GM19043 (cell line): ENCODE results near the gene NRSN2.
"Not testable (repeated sequence)": the region's sequence is repeated elsewhere in the genome, so short reads cannot be mapped to it uniquely, and the experiment has no call there.

ENCODE experiments used
- ATAC-seq: cut with Tn5 transposase; IDR thresholded peaks from one replicate; pipeline ENCODE4 v1.9.1; 2021; ENCODE audit warnings: low read depth; ENCODE audit not compliant: unreplicated experiment

NRSN2 gene

GRCh38 chr20:348972-349841 is 2.3 kb downstream of the NRSN2 start:
- no peak for ATAC-seq

GRCh38 chr20:353166-353565 is 6.3 kb downstream of the NRSN2 start:
- no peak for ATAC-seq

GRCh38 chr20:354298-354977 is 7.5 kb downstream of the NRSN2 start:
- peak; percentile 78 for ATAC-seq

GRCh38 chr20:356154-356553 is 9.2 kb downstream of the NRSN2 start:
- not testable (repeated sequence) for ATAC-seq

GRCh38 chr20:356745-357144 is 9.8 kb downstream of the NRSN2 start:
- ATAC-seq, result no peak

- no peak for ATAC-seq
Measured at GRCh38 chr20:358891-359555, 12.1 kb downstream of the NRSN2 start.

GRCh38 chr20:361561-361960 is 14.7 kb downstream of the NRSN2 start:
- ATAC-seq, result no peak

- ATAC-seq, result no peak
Measured at GRCh38 chr20:362271-363254, 15.7 kb downstream of the NRSN2 start.

GRCh38 chr20:363319-364078 is 16.6 kb downstream of the NRSN2 start:
- no peak for ATAC-seq

GRCh38 chr20:364905-365794 is 18.2 kb downstream of the NRSN2 start:
- no peak for ATAC-seq

- ATAC-seq, result no peak
Measured at GRCh38 chr20:366041-366718, 19.3 kb downstream of the NRSN2 start.

- no peak for ATAC-seq
Measured at GRCh38 chr20:366719-367485, 20.0 kb downstream of the NRSN2 start.

- no peak for ATAC-seq
Measured at GRCh38 chr20:367486-367887, 20.6 kb downstream of the NRSN2 start.

- no peak for ATAC-seq
Measured at GRCh38 chr20:368915-369314, 22.0 kb downstream of the NRSN2 start.

GRCh38 chr20:370151-370600 is 23.3 kb downstream of the NRSN2 start:
- ATAC-seq, result no peak

- no peak for ATAC-seq
Measured at GRCh38 chr20:370977-371754, 24.3 kb downstream of the NRSN2 start.
